Vagina (tissue), 2 donors: ENCODE data around the gene SLC25A48.

Source experiments
- CTCF ChIP-seq, 3 experiments: fragments of 450-650 bp in 2 of 3; fragments of 200-600 bp in 1 of 3; sonication (generic) in 1 of 3; IDR thresholded peaks; one replicate each; pipeline ENCODE4 v1.5.1; 2017 to 2019; ENCODE audit warnings: antibody characterized with exemption in 3 of 3, mild to moderate bottlenecking in 2 of 3, moderate library complexity in 2 of 3
- POLR2A ChIP-seq, 2 donors: fragments of 450-650 bp; IDR thresholded peaks; one replicate each; pipeline ENCODE4 v1.6.1; 2017; ENCODE audit warnings: antibody characterized with exemption in 2 of 2, mild to moderate bottlenecking in 2 of 2, moderate library complexity in 2 of 2
- POLR2AphosphoS5 ChIP-seq, 2 donors: sonication (generic); formaldehyde crosslinking; IDR thresholded peaks; one replicate each; pipeline ENCODE4 v1.9.0; 2017; ENCODE audit warnings: antibody characterized with exemption in 2 of 2, mild to moderate bottlenecking in 2 of 2, low read depth in 1 of 2; ENCODE audit not compliant: insufficient read depth in 1 of 2

- TF ChIP-seq CTCF (IDR thresholded peaks at IDR 0.05) (no peak), POLR2A (IDR thresholded peaks at IDR 0.05) (no peak), POLR2AphosphoS5 (IDR thresholded peaks at IDR 0.05; ENCODE audit: insufficient read depth in 1 of 2, low read depth in 1 of 2) (no peak)
These were observed 27.6 kb downstream of the SLC25A48 start for GRCh38 chr5:135862086-135862485.
